ENCODE measurements around the gene PPIA.

- TF ChIP-seq POLR2A (IDR thresholded peaks at IDR 0.05; ENCODE audit: low read depth, low read length) (no peak), TAF1 (IDR thresholded peaks at IDR 0.05; ENCODE audit: borderline replicate concordance, low read depth, low read length) (no peak)
Measured at GRCh38 chr7:44772440-44772839, 24.0 kb upstream of the PPIA start.
